ENCODE data around the gene EFCAB6. TPM values are rescaled to one million over a fixed set of nuclear protein-coding genes. Genes with fewer than 3 reads are reported as not detected.

Gene EFCAB6
- total and polyA plus RNA-seq, 9 of the 15 experiments (the other 6 are each of a cell fraction or from before 2014, with no cell fraction given): 0.06 TPM; not detected in 8

DNA sequence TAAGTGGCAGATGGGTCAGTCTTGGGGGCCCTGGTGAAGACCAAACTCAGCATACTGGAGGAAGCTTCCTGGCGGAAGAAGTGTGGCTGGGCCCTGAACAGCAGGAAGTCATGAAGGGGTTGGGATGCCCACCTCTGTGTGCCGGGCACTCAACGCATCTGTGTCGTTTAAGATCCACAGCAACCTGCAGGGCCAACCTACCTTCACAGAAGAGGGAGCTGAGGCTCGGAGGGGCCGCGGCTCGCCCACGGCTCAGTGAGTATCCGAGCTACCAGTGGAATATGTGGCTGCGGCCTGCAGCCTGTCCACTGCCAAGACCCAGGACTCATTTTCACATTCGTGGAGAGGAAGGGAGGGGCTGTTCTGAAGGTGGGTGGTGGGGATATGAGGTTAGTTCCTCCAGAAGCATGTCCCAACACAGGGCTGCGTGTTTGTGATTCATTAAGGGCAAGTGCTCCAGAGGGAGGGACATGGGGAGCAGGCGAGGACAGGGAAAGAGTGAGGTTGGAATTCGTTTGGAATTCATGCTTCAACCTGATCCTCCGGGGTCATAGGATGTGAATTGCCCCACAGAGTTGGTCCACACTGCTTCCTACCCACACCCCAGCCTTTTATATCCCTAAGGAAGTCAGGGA lies 300.7 kb downstream of the EFCAB6 start:
- Histone ChIP-seq H3K79me2 (ENCODE audit: control insufficient read depth, insufficient read depth, low read length) (no peaks in the 10 kb centered on the region), H3K27me3 (ENCODE audit: control insufficient read depth in 2 of 2, insufficient read depth in 2 of 2, low read length in 2 of 2) (no peaks in the 10 kb centered on the region; a peak in 1 of 5 replicates), H3K9me1 (ENCODE audit: control insufficient read depth, insufficient read depth, low read length) (no peaks in the 10 kb centered on the region), H3K4me2 (ENCODE audit: insufficient read depth, low read length) (no peak overlapping the region), H3K27ac (ENCODE audit: extremely low read depth, low read depth, low read length) (no peak overlapping the region), H3K36me3 (ENCODE audit: control insufficient read depth, insufficient read depth, low read length) (no peaks in the 10 kb centered on the region), H2AFZ (ENCODE audit: low read depth, low read length) (no peak overlapping the region), H3K4me3 (no peak overlapping the region), H3K4me1 (replicated peaks in 1 of 2; ENCODE audit: control insufficient read depth in 2 of 2, insufficient read depth in 2 of 2, low read length in 2 of 2) (no peaks in the 10 kb centered on the region), H3K9ac (ENCODE audit: insufficient read depth in 1 of 2, low read depth in 2 of 2, low read length in 2 of 2) (no peak overlapping the region), H4K20me1 (replicated peaks; ENCODE audit: control insufficient read depth, insufficient read depth, low read length) (no peaks in the 10 kb centered on the region), H3K9me3 (replicated peaks; ENCODE audit: control insufficient read depth, insufficient read depth, low read depth, low read length) (no peaks in the 10 kb centered on the region)
- ATAC-seq (no peak), DNase-seq (ENCODE audit: extremely low read depth in 1 of 4, low spot score in 3 of 4) (no peak), FAIRE-seq (no peak)
- in situ Hi-C loops (cut with MboI): no loop called here
- ChIA-PET POLR2A (no interaction called here), CTCF (ENCODE audit: low intra/inter-chr PET ratio) (no interaction called here)
- BruUV-seq (replicated peaks): no TSS peak
- intact Hi-C loops (cut with micrococcal nuclease): no loop called here
- 6% methylated on average over 12 of the region's 16 CpGs for WGBS (ENCODE audit: insufficient coverage, low coverage, missing lambda C conversion rate)
- TF ChIP-seq JUND (IDR thresholded peaks at IDR 0.05; ENCODE audit: borderline replicate concordance, low read depth, low read length) (no peak), JUND (tag; IDR thresholded peaks at IDR 0.05; ENCODE audit: borderline replicate concordance, low read depth, low read length) (no peak), ATF1 (CRISPR knock-in tag; IDR thresholded peaks at IDR 0.05) (no peak), ATF1 (tag; IDR thresholded peaks at IDR 0.05) (no peak), ZNF589 (CRISPR knock-in tag; IDR thresholded peaks at IDR 0.05; ENCODE audit: low read depth) (no peak), ZNF311 (CRISPR knock-in tag; IDR thresholded peaks at IDR 0.05) (no peak), ZBTB17 (CRISPR knock-in tag; IDR thresholded peaks at IDR 0.05) (no peak), COPS2 (conservative IDR thresholded peaks at IDR 0.05) (no peak), RBM15 (IDR thresholded peaks at IDR 0.05; ENCODE audit: insufficient read depth, low read length) (no peak), SAFB2 (IDR thresholded peaks at IDR 0.05; ENCODE audit: borderline replicate concordance, low read depth, low read length, severe bottlenecking) (no peak), HEY1 (CRISPR knock-in tag; IDR thresholded peaks at IDR 0.05; ENCODE audit: borderline replicate concordance) (no peak), IRF1 (CRISPR knock-in tag; IDR thresholded peaks at IDR 0.05; ENCODE audit: borderline replicate concordance) (no peak), RCOR1 (IDR thresholded peaks at IDR 0.05; ENCODE audit: borderline replicate concordance in 1 of 2, low read depth in 2 of 2, low read length in 2 of 2) (no peak)
- TF ChIP-seq, protein P1, sequence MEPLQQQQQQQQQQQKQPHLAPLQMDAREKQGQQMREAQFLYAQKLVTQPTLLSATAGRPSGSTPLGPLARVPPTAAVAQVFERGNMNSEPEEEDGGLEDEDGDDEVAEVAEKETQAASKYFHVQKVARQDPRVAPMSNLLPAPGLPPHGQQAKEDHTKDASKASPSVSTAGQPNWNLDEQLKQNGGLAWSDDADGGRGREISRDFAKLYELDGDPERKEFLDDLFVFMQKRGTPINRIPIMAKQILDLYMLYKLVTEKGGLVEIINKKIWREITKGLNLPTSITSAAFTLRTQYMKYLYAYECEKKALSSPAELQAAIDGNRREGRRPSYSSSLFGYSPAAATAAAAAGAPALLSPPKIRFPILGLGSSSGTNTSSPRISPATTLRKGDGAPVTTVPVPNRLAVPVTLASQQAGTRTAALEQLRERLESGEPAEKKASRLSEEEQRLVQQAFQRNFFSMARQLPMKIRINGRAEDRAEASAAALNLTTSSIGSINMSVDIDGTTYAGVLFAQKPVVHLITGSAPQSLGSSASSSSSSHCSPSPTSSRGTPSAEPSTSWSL (CRISPR knock-in tag; IDR thresholded peaks at IDR 0.05; ENCODE audit: borderline replicate concordance): no peak
- TF ChIP-seq, protein P2, sequence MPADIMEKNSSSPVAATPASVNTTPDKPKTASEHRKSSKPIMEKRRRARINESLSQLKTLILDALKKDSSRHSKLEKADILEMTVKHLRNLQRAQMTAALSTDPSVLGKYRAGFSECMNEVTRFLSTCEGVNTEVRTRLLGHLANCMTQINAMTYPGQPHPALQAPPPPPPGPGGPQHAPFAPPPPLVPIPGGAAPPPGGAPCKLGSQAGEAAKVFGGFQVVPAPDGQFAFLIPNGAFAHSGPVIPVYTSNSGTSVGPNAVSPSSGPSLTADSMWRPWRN (IDR thresholded peaks at IDR 0.05; ENCODE audit: low read depth): no peak

All from K562 (cell line).